ENCODE data around the gene FCN1. TPM values are rescaled to one million over a fixed set of nuclear protein-coding genes. Genes with fewer than 3 reads are reported as not detected.

The FCN1 gene
- total RNA-seq, 2 donors from 2014 or later = 12.4 to 27.8 TPM

DNA sequence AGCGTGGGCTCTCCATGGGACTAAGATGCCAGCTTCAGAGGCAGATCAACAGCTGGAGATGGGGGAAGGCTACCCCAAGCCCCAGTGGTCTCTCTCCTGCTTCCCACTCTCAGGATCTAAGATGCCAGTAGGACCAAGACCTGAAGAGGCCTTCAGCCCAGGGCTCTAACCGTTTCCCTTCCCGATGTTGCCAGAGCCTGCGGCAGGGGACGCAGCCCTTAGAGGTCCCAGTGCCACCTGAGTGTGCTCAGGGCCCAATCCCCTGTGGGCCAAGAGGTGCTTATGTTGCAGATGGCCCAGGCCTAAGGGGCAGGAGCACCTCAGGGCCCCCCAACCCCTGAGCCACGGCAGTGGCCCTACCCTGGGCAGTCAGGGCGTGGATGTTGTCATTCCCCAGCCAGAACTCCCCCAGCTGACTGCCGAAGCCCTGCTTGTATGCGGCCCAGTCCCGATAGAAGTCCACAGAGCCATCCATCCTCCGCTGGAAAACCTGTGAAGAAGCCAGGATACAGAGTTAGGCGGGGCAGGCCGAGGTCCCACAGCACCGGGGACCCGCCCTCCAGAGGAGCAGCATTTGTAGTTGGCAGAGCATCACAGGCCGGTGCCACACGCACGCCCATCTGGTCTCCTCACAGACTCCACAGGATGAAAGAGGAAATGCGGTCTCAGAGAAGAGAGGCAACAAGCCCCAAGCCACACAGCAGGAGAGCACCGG is 5.4 kb downstream of the FCN1 start:
- peaks cover 2% of the 10 kb centered on the region for H3K4me1 Mint-ChIP-seq
- no peak for DNase-seq
- no peaks in the 10 kb centered on the region for H3K9me3 ChIP-seq (ENCODE audit: control insufficient read depth, low read length, poor library complexity, severe bottlenecking)
- peaks cover 2% of the 10 kb centered on the region for H3K36me3 Mint-ChIP-seq (ENCODE audit: low read depth)
- H3K27ac Mint-ChIP-seq = no peak overlapping the region
- H3K4me3 Mint-ChIP-seq = no peak overlapping the region
- H3K27me3 Mint-ChIP-seq = peaks cover 66% of the 10 kb centered on the region
- ATAC-seq = no peak

- DNase-seq = no peak
- H3K4me3 Mint-ChIP-seq = no peak overlapping the region
- no peak overlapping the region for H3K27ac Mint-ChIP-seq
- no peak for ATAC-seq
- H3K27me3 Mint-ChIP-seq = peaks cover 51% of the 10 kb centered on the region
- H3K9me3 ChIP-seq (ENCODE audit: control insufficient read depth, low read length, poor library complexity, severe bottlenecking) = no peaks in the 10 kb centered on the region
- peaks cover 2% of the 10 kb centered on the region for H3K4me1 Mint-ChIP-seq
- H3K36me3 Mint-ChIP-seq (ENCODE audit: low read depth) = peaks cover 2% of the 10 kb centered on the region
These were observed 7.9 kb downstream of the FCN1 start for GRCh38 chr9:134909511-134910481.

- Mint-ChIP-seq H3K36me3 (ENCODE audit: low read depth) (peaks cover 2% of the 10 kb centered on the region), H3K4me1 (peaks cover 2% of the 10 kb centered on the region), H3K27ac (no peak overlapping the region), H3K27me3 (peaks cover 47% of the 10 kb centered on the region), H3K4me3 (no peak overlapping the region)
- H3K9me3 ChIP-seq (ENCODE audit: control insufficient read depth, low read length, poor library complexity, severe bottlenecking) = no peaks in the 10 kb centered on the region
- ATAC-seq (no peak), DNase-seq (no peak)
These were observed 9.0 kb downstream of the FCN1 start for GRCh38 chr9:134908524-134909309.

DNA sequence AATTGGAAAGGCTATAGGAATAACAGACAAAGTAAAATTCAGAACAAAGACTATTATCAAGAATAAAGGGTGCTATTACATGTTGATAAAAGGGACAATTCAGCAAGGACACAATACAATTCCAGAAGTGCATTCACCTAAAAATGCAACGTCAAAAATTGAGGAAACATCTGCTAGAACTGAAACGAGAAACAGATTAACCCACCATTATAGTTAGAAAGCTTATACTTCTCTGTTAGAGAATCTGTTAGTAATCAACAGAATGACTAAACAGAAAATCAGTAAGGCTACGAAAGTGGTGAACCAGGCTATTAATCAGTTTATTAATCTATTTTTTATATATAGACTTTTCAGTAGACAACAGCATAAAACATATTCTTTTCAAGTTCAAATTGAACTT is 14.8 kb downstream of the FCN1 start:
- no peak for ATAC-seq
- Mint-ChIP-seq H3K27ac (no peak overlapping the region), H3K4me3 (no peak overlapping the region)

GRCh38 chr9:134899818-134900217 is 17.9 kb downstream of the FCN1 start:
- Mint-ChIP-seq H3K27ac (no peak overlapping the region), H3K27me3 (peaks cover 21% of the 10 kb centered on the region), H3K36me3 (ENCODE audit: low read depth) (no peaks in the 10 kb centered on the region), H3K4me1 (peaks cover 4% of the 10 kb centered on the region), H3K4me3 (no peak overlapping the region)
- ATAC-seq (no peak), DNase-seq (no peak)
- no peaks in the 10 kb centered on the region for H3K9me3 ChIP-seq (ENCODE audit: control insufficient read depth, low read length, poor library complexity, severe bottlenecking)

More for the DNA sequence above, 14.8 kb downstream of the FCN1 start:
- no peak for DNase-seq
- no peaks in the 10 kb centered on the region for H3K9me3 ChIP-seq (ENCODE audit: control insufficient read depth, low read length, poor library complexity, severe bottlenecking)
- Mint-ChIP-seq H3K27me3 (peaks cover 14% of the 10 kb centered on the region), H3K36me3 (ENCODE audit: low read depth) (no peaks in the 10 kb centered on the region), H3K4me1 (peaks cover 4% of the 10 kb centered on the region)

GRCh38 chr9:134899168-134899567 is 18.5 kb downstream of the FCN1 start:
- H3K27ac Mint-ChIP-seq = no peak overlapping the region
- H3K27me3 Mint-ChIP-seq = peaks cover 21% of the 10 kb centered on the region
- no peaks in the 10 kb centered on the region for H3K36me3 Mint-ChIP-seq (ENCODE audit: low read depth)
- peaks cover 4% of the 10 kb centered on the region for H3K4me1 Mint-ChIP-seq
- ATAC-seq (no peak), DNase-seq (no peak)
- H3K9me3 ChIP-seq (ENCODE audit: control insufficient read depth, low read length, poor library complexity, severe bottlenecking) = no peaks in the 10 kb centered on the region
- no peak overlapping the region for H3K4me3 Mint-ChIP-seq

GRCh38 chr9:134898319-134898718 is 19.4 kb downstream of the FCN1 start:
- H3K27me3 Mint-ChIP-seq = peaks cover 23% of the 10 kb centered on the region
- H3K27ac Mint-ChIP-seq = no peak overlapping the region
- no peaks in the 10 kb centered on the region for H3K9me3 ChIP-seq (ENCODE audit: control insufficient read depth, low read length, poor library complexity, severe bottlenecking)
- no peak overlapping the region for H3K4me3 Mint-ChIP-seq
- DNase-seq = no peak
- peaks cover 2% of the 10 kb centered on the region for H3K4me1 Mint-ChIP-seq
- ATAC-seq = no peak
- no peaks in the 10 kb centered on the region for H3K36me3 Mint-ChIP-seq (ENCODE audit: low read depth)

GRCh38 chr9:134897584-134898170 is 20.0 kb downstream of the FCN1 start:
- Mint-ChIP-seq H3K36me3 (ENCODE audit: low read depth) (no peaks in the 10 kb centered on the region), H3K4me3 (no peak overlapping the region), H3K27ac (no peak overlapping the region), H3K4me1 (peaks cover 2% of the 10 kb centered on the region), H3K27me3 (peaks cover 29% of the 10 kb centered on the region)
- DNase-seq = no peak
- H3K9me3 ChIP-seq (ENCODE audit: control insufficient read depth, low read length, poor library complexity, severe bottlenecking) = no peaks in the 10 kb centered on the region
- no peak for ATAC-seq

DNA sequence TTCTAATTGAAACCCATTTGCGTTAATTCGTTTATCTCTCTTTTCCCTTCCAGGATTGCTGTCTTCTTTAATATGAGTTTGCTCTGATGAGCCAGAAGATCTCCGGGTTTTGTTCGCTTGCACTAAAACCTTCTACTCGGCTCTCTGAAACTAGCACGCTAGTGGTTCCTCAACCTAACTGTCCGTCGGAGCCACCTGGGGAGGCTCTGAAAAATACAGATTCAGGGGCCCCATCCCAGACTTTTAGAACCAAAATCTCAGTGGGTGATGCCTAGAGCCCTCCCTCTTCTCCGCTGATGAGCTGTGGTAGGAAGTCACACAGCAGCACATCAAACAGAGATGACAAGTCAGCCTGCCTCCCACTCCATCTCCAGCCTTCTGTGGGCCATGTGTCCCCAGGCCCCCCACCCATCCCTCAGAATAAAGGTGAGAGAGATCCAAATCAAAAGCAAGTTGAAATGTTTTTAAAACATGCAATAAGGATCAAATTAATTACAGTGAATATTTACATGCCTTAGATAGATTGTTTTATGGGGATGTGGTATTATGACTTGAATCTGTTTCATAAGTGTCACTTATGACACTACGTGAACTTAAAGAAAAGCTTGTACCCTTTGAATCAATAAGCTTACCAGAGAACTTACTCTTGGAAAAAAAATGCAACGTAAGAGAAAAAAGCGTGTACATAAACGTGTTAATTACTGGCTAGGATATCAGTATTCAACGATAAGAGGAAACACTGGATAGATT is 20.7 kb downstream of the FCN1 start:
- Mint-ChIP-seq H3K4me3 (no peak overlapping the region), H3K4me1 (peaks cover 2% of the 10 kb centered on the region), H3K36me3 (ENCODE audit: low read depth) (no peaks in the 10 kb centered on the region), H3K27ac (no peak overlapping the region), H3K27me3 (peaks cover 35% of the 10 kb centered on the region)
- DNase-seq = no peak
- H3K9me3 ChIP-seq (ENCODE audit: control insufficient read depth, low read length, poor library complexity, severe bottlenecking) = no peaks in the 10 kb centered on the region
- no peak for ATAC-seq

GRCh38 chr9:134895908-134896833 is 21.5 kb downstream of the FCN1 start:
- no peaks in the 10 kb centered on the region for H3K9me3 ChIP-seq (ENCODE audit: control insufficient read depth, low read length, poor library complexity, severe bottlenecking)
- H3K4me3 Mint-ChIP-seq = no peak overlapping the region
- ATAC-seq (no peak), DNase-seq (no peak)
- H3K36me3 Mint-ChIP-seq (ENCODE audit: low read depth) = no peaks in the 10 kb centered on the region
- H3K27ac Mint-ChIP-seq = no peak overlapping the region
- peaks cover 44% of the 10 kb centered on the region for H3K27me3 Mint-ChIP-seq
- H3K4me1 Mint-ChIP-seq = peaks cover 2% of the 10 kb centered on the region

DNA sequence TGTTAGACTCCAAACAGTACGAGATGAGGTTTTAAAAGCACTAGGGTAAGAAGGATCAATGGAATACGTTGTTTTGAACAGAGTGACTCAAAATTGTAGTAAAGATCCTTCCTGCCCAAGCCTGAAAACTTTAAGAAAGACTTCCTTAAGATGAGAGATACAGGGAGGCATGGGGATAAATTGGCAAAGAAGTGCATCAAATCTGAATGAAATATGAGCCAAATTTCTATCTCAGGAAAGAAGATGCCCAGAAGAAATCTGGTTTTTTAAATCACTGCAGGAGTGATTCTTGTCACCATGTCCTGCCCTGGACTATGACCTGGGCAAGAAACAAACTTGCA is 22.2 kb downstream of the FCN1 start:
- Mint-ChIP-seq H3K36me3 (ENCODE audit: low read depth) (no peaks in the 10 kb centered on the region), H3K4me1 (peaks cover 5% of the 10 kb centered on the region), H3K27me3 (peaks cover 47% of the 10 kb centered on the region), H3K27ac (no peak overlapping the region), H3K4me3 (no peak overlapping the region)
- H3K9me3 ChIP-seq (ENCODE audit: control insufficient read depth, low read length, poor library complexity, severe bottlenecking) = no peaks in the 10 kb centered on the region
- DNase-seq (no peak), ATAC-seq (no peak)
